Measurements from ENCODE around the gene PLVAP. TPM values are rescaled to one million over a fixed set of nuclear protein-coding genes. Genes with fewer than 3 reads are reported as not detected.
A peak's percentile ranks its signal among the peaks of the same experiment; 100 is the strongest.

PLVAP gene
- total RNA-seq, 1 experiment from 2014 or later: 0.08 TPM

DNA sequence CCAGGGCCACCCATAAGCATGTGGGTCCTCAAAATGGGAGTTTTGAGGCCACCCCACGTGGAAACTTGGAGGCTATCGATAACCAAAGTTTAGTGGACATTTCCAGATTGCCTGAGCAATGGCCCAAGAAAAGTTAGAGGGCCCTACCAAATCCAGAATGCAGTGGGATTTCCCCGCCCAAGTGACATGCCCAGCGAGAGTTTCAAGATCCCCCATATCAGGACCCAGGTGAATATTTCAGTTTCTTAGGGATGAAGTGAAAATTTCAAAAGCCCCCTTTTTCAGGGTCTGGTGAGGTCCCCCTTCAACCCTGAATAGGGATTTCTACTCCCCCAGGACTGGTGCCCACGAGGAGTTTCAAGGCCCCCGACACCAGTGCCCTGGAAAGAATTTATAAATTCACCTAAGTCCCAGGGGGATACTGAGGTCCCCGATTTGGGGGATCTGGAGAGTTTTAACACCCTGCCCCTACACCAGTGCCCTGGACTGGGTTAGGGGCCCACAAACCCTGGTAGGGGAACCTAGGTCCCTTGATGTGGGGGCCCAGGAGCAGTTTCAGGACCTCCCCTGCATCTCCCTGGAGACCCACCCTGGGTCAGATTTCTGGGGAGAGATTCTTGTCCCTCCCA lies 27.6 kb upstream of the PLVAP start:
- POLR2A ChIA-PET: interaction anchor here (0.6 kb wide), 1 partner anchor 106 kb away, joined by 9 read pairs; no protein-coding TSS in a partner anchor
- no peaks in the 10 kb centered on the region for H3K27me3 ChIP-seq (ENCODE audit: control insufficient read depth, insufficient read depth, low read length)
- H3K4me1 ChIP-seq (ENCODE audit: control insufficient read depth, insufficient read depth, low read length): peaks cover 12% of the 10 kb centered on the region; the same call in 1 of the 2 replicates
- DNase-seq (ENCODE audit: low read depth, low spot score): no peak
- TF ChIP-seq, protein P1, sequence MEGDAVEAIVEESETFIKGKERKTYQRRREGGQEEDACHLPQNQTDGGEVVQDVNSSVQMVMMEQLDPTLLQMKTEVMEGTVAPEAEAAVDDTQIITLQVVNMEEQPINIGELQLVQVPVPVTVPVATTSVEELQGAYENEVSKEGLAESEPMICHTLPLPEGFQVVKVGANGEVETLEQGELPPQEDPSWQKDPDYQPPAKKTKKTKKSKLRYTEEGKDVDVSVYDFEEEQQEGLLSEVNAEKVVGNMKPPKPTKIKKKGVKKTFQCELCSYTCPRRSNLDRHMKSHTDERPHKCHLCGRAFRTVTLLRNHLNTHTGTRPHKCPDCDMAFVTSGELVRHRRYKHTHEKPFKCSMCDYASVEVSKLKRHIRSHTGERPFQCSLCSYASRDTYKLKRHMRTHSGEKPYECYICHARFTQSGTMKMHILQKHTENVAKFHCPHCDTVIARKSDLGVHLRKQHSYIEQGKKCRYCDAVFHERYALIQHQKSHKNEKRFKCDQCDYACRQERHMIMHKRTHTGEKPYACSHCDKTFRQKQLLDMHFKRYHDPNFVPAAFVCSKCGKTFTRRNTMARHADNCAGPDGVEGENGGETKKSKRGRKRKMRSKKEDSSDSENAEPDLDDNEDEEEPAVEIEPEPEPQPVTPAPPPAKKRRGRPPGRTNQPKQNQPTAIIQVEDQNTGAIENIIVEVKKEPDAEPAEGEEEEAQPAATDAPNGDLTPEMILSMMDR (IDR thresholded peaks at IDR 0.05): no peak
- TF ChIP-seq, protein P2, sequence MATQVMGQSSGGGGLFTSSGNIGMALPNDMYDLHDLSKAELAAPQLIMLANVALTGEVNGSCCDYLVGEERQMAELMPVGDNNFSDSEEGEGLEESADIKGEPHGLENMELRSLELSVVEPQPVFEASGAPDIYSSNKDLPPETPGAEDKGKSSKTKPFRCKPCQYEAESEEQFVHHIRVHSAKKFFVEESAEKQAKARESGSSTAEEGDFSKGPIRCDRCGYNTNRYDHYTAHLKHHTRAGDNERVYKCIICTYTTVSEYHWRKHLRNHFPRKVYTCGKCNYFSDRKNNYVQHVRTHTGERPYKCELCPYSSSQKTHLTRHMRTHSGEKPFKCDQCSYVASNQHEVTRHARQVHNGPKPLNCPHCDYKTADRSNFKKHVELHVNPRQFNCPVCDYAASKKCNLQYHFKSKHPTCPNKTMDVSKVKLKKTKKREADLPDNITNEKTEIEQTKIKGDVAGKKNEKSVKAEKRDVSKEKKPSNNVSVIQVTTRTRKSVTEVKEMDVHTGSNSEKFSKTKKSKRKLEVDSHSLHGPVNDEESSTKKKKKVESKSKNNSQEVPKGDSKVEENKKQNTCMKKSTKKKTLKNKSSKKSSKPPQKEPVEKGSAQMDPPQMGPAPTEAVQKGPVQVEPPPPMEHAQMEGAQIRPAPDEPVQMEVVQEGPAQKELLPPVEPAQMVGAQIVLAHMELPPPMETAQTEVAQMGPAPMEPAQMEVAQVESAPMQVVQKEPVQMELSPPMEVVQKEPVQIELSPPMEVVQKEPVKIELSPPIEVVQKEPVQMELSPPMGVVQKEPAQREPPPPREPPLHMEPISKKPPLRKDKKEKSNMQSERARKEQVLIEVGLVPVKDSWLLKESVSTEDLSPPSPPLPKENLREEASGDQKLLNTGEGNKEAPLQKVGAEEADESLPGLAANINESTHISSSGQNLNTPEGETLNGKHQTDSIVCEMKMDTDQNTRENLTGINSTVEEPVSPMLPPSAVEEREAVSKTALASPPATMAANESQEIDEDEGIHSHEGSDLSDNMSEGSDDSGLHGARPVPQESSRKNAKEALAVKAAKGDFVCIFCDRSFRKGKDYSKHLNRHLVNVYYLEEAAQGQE (IDR thresholded peaks at IDR 0.05; ENCODE audit: insufficient read depth in 1 of 2, low read depth in 2 of 2, low read length in 1 of 2): no peak
- TF ChIP-seq POLR2AphosphoS5 (IDR thresholded peaks at IDR 0.05; ENCODE audit: low read depth, low read length) (no peak), TCF7L2 (IDR thresholded peaks at IDR 0.05; ENCODE audit: low read depth, low read length) (no peak), SIN3A (IDR thresholded peaks at IDR 0.05; ENCODE audit: borderline replicate concordance, insufficient read depth, low read depth, low read length) (no peak)
- no peak for ATAC-seq
- peak overlapping the region; percentile 77 for H3K27ac ChIP-seq (ENCODE audit: low read length)
- in situ Hi-C loops (cut with HindIII; ENCODE audit: low pct_unique_long_range_greater_than_20kb, low sequenced_read_pairs) (no loop called here), intact Hi-C loops (cut with micrococcal nuclease; ENCODE audit: unreplicated experiment) (no loop called here)
- no peaks in the 10 kb centered on the region for H3K36me3 ChIP-seq (ENCODE audit: control insufficient read depth, insufficient read depth, low read length)
- BruUV-seq (replicated peaks): no TSS peak
- CTCF ChIA-PET: no interaction called here
- H3K4me3 ChIP-seq (ENCODE audit: low read depth in 2 of 2, low read length in 2 of 2): peak overlapping the region; percentile 2 to 6; a peak in 1 of 4 replicates
- no peaks in the 10 kb centered on the region for H3K9me3 ChIP-seq (ENCODE audit: control insufficient read depth, insufficient read depth, low read depth, low read length)

DNA sequence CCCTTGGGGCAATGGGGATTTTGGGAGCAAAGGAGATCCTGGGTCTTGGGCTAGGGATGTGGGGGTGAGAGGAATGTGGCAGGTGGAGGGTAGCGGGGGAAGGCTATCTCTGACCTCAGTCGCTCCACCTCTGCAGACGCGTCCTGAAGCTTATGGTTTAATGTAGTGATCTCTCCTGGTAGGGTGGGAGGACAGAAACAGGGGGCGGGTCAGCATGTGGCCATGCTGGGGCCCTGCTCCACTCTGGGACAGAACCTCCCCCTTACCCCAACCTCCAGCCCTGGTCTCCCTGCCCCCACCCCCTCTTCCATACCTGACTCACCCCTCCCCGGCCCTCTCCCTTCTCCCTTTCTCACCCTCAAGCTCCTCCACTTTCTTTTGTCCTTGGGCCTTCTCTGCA lies 26.9 kb upstream of the PLVAP start:
- no TSS peak for BruUV-seq (replicated peaks)
- H3K36me3 ChIP-seq (ENCODE audit: control insufficient read depth, insufficient read depth, low read length): no peaks in the 10 kb centered on the region
- ATAC-seq (no peak), DNase-seq (ENCODE audit: low read depth, low spot score) (no peak)
- ChIA-PET CTCF (no interaction called here), POLR2A (no interaction called here)
- peaks cover 12% of the 10 kb centered on the region; the same call in 1 of the 2 replicates for H3K4me1 ChIP-seq (ENCODE audit: control insufficient read depth, insufficient read depth, low read length)
- in situ Hi-C loops (cut with HindIII; ENCODE audit: low pct_unique_long_range_greater_than_20kb, low sequenced_read_pairs) (no loop called here), intact Hi-C loops (cut with micrococcal nuclease; ENCODE audit: unreplicated experiment) (no loop called here)
- no peaks in the 10 kb centered on the region for H3K9me3 ChIP-seq (ENCODE audit: control insufficient read depth, insufficient read depth, low read depth, low read length)
- TF ChIP-seq POLR2AphosphoS5 (IDR thresholded peaks at IDR 0.05; ENCODE audit: low read depth, low read length) (no peak), SIN3A (IDR thresholded peaks at IDR 0.05; ENCODE audit: borderline replicate concordance, insufficient read depth, low read depth, low read length) (no peak), TCF7L2 (IDR thresholded peaks at IDR 0.05; ENCODE audit: low read depth, low read length) (no peak)
- TF ChIP-seq, protein P2 (IDR thresholded peaks at IDR 0.05; ENCODE audit: insufficient read depth in 1 of 2, low read depth in 2 of 2, low read length in 1 of 2): no peak
- TF ChIP-seq, protein P1 (IDR thresholded peaks at IDR 0.05): no peak
- no peaks in the 10 kb centered on the region for H3K27me3 ChIP-seq (ENCODE audit: control insufficient read depth, insufficient read depth, low read length)
- no peak overlapping the region for H3K27ac ChIP-seq (ENCODE audit: low read length)
- H3K4me3 ChIP-seq (ENCODE audit: low read depth in 2 of 2, low read length in 2 of 2): no peak overlapping the region
